CD4-positive, alpha-beta T cell treated with Interleukin-2 at 100 ng/mL for 4 hours (primary cell): Measurements from ENCODE around the gene SEPTIN7.
"Not testable (repeated sequence)": the region's sequence is repeated elsewhere in the genome, so short reads cannot be mapped to it uniquely, and the experiment has no call there.

Experiments used
- DNase-seq: peaks from one replicate; pipeline ENCODE4 v3.0.0-alpha.2; 2020; ENCODE audit warnings: low spot score

SEPTIN7 gene

GRCh38 chr7:35800718-35801391, at the start of gene SEPTIN7:
TSS of gene SEPTIN7 (plus strand) at chr7:35801057. CDS start at chr7:35801210, 153 bp downstream.
- peak; percentile 99 for DNase-seq

GRCh38 chr7:35752742-35753141, 48.1 kb upstream of the SEPTIN7 start:
- DNase-seq = no peak

- no peak for DNase-seq
Measured at GRCh38 chr7:35753761-35754603, 46.9 kb upstream of the SEPTIN7 start.

DNA sequence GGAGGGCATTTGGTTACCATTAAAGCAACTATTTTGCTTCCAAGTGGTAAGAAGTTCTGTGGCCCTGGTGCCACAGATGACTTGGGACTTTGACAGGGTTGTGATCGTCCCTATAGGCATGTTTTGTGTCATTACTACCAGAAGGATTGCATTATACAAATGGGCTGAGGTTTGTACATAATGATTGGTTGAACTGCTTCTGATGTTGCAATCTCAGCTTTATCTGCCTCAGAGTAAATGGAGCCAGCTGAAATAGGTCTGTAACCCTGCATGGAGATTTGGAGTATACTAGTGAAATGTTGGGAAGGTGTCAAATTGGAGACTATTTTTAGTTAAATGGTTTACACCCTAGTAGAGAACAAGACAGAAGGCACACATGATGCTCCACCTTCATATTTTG, 46.1 kb upstream of the SEPTIN7 start:
- DNase-seq = no peak

DNA sequence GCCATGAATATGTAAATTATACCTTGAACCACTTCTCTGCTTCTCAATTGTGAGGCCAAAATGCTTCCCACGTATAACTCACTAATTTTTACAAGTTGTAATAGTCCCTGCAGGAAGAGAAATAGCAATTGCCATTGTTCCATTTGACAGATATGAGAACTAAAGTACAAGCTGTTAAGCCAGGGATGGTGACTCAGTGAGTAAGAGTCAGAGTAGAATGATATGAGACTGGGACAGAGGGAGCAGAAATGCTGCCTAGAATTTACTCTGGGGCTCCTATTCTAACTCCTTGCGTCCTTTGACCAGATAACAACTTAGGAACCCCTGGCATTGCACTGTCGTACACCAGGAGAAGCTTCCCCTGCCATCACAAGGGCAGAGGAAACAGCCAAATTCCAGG, 45.1 kb upstream of the SEPTIN7 start:
- DNase-seq = no peak

DNA sequence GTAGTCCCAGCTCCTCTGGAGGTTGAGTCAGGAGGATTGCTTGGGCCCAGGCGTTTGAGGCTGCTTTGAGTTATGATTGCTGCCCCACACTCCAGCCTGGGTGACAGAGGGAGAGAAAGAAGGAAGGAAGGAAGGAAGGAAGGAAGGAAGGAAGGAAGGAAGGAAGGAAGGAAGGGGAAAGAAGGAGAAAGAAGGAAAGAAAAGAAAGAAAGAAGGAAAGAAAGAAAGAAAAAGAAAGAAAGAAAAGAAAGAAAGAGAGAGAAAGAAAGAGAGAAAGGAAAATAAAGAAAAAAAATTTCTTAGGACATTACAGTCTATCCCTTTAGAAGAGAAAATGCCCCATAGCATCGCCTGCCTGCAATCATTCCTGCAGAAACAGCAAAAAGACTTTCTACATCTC, 44.4 kb upstream of the SEPTIN7 start:
- not testable (repeated sequence) for DNase-seq

GRCh38 chr7:35757574-35757973, 43.3 kb upstream of the SEPTIN7 start:
- no peak for DNase-seq

GRCh38 chr7:35758421-35758820, 42.4 kb upstream of the SEPTIN7 start:
- no peak for DNase-seq

GRCh38 chr7:35760143-35760745, 40.6 kb upstream of the SEPTIN7 start:
- DNase-seq = no peak

DNA sequence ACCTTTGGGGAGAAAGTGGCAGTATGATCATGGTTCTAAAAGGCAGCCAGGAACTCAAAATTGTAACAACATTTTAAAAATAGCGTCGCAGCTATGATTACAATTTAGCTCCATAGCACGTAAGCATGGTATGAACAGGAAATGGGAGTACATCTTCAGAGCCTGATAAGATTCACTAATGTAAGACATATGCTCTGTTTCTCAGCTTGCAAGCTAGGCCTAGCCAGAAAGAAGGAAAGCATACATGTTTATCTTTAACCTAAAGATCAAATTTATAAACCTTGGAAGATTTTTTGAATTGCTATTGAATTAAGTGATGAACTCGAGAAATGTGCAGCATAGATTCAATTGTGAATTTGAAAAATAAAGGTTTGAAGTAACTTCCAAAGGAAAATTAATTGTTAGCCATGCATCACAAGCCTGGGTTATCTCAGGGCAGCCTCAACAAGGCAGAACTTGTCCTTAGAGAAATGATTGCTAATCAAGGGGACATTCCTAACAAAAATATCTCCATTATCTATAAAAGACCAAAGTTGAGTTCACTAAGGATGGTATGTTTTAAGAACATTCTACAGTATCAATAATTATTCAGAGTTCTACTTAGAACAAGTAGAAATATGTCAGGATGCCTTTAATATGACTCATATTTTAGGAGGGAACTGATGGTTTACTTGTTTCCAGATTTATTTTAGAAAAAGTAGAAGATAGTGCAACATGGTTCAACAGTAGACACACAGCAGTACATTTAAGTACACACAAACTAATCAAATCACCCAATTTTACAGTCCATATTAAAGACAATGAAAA, 38.8 kb upstream of the SEPTIN7 start:
- DNase-seq = no peak

DNA sequence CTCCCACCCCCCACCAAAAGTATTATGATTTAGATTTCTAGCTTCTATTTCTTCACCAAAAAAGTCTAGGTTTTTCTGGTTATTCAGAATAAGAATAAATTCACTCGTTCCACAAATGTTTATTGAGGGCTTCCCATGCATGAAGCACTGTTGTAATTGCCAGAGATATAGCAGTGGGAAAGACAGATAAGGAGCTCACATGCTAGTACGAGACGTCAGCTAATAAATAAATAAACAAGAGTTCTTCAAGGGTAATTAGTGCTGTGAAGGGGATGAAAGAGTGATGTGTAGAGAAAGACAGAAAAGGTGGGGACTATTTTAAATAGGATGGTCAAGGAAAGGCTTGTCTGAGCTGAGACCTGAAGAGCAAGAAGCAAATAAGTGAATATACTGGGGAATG, 38.1 kb upstream of the SEPTIN7 start:
- no peak for DNase-seq

GRCh38 chr7:35768346-35768745, 32.5 kb upstream of the SEPTIN7 start:
- DNase-seq = no peak

DNA sequence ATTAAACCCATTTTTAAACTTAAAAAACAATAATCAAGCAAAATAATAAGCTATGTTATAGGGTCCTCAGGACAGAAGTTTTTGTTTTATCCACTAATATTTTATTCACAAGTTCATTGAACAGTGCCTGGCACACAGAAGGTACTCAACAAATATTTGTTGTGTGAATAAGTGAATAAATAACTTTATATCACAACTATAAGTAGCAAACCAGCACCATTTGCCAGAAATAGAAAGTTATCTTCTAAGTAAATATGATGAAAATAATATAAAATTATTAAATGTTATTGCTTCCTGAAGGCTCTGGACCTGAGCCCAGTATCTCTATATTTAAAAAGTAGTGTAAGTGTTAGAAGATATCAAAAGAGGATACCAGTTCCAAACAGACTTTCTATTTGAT, 29.1 kb upstream of the SEPTIN7 start:
- DNase-seq = no peak

DNA sequence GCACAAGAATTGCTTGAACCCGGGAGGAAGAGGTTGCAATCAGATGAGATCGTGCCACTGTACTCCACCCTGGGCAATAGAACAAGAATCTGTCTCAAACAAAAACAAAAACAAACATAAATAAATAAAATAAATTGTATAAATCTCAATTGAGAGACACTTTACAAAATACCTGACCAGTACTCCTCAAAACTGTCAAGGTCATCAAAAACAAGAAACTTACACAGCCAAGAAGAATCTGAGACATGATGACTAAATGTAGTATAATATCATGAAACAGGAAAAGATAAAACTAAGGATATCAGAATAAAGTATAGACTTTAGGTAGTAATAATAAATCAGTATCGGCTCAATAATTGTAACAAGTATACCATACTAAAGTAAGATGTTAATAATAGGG, 26.9 kb upstream of the SEPTIN7 start:
- DNase-seq = no peak

GRCh38 chr7:35776686-35777085, 24.2 kb upstream of the SEPTIN7 start:
- DNase-seq = no peak

GRCh38 chr7:35777121-35777520, 23.7 kb upstream of the SEPTIN7 start:
- DNase-seq = no peak

DNA sequence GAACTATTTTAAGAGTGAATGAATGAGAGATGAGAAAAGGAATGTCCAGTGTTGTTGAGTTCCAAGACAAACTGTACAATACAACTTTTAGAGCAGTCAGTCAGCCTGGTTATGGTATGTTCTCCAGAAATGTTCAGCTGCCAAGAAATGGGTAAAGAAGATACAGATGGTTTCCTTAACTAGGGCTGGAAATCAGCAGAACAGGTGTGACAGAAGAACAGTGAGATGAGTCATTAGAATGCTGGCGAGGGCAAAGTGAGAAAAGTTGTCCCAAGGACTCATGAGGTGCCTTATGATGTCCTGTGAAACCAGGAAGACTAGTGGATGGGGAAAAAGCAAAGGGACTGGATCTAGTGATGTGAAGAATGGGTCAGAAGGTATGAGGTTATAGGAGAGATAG, 20.8 kb upstream of the SEPTIN7 start:
- DNase-seq = no peak

- no peak for DNase-seq
Measured at GRCh38 chr7:35781200-35781701, 19.6 kb upstream of the SEPTIN7 start.

DNA sequence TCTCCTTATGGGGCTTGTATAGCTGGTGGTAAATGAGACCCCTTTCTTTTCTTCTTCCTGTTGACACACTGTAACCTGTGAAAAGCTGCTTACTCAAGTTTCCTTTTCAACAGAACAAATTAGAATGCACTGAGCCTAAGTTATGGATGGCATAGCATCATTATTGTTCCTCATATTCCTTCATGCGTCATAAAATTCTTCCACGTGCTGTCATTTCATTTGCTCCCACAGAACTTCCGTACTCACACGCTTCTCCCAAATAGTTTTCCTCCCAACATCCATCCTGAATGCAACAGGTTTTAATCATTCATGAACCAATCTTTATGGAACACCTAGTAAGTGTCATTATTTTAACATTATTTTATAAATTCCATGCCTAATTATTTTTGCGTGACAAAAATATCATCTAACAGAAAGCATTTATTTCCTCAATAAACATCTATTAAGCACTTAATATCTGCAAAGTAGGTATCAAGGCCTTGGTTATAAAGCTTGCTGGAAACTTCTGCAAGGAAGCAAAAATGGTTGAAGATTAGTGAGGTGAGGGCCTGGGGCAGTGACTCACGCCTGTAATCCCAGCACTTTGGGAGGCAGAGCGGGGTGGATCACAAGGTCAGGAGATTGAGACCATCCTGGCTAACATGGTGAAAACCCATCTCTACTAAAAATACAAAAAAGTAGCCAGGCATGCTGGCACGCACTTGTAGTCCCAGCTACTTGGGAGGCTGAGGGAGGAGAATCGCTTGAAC, 18.9 kb upstream of the SEPTIN7 start:
- DNase-seq = no peak

DNA sequence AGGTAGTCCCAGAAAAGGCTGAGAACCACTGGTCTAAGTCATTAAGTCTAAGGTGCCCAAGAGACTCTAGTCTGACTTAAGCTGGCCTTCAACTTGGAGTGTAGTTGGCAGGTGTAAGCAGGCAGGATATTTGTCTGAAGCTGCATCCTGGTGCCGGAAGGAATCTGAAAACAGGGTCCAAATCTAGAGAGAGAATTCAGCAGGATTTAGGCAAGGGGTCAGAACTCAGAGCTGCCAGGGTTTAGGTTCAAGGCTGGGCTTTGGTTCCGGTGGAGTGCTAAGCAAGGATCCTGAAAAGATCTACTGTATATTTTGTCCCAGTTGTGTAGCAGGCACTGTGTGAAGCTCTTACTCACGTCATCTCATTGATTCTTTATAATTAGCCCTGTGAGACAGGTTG, 16.5 kb upstream of the SEPTIN7 start:
- no peak for DNase-seq

GRCh38 chr7:35785250-35785649, 15.6 kb upstream of the SEPTIN7 start:
- no peak for DNase-seq
